DMS53 treated with DMSO at 0.1 percent for 48 hours (cell line): ENCODE measurements around the gene GRB10.

Experiments used
- DNase-seq: peaks from one replicate; lab custom pipeline; 2025; ENCODE audit not compliant: unreplicated experiment; lab: John Stamatoyannopoulos, UW

Gene GRB10

GRCh38 chr7:50721661-50722259 is 60.9 kb downstream of the GRB10 start:
- no peak for DNase-seq

- no peak for DNase-seq
Measured at GRCh38 chr7:50721160-50721559, 61.5 kb downstream of the GRB10 start.

GRCh38 chr7:50720295-50720694 is 62.4 kb downstream of the GRB10 start:
- DNase-seq = no peak

GRCh38 chr7:50718876-50719275 is 63.8 kb downstream of the GRB10 start:
- DNase-seq = peak; percentile 40

- peak; percentile 13 for DNase-seq
Measured at GRCh38 chr7:50718311-50718710, 64.4 kb downstream of the GRB10 start.

- DNase-seq = no peak
Measured at GRCh38 chr7:50717181-50717580, 65.5 kb downstream of the GRB10 start.

- DNase-seq = no peak
Measured at GRCh38 chr7:50714857-50715256, 67.8 kb downstream of the GRB10 start.

- DNase-seq = no peak
Measured at GRCh38 chr7:50713123-50713965, 69.4 kb downstream of the GRB10 start.

GRCh38 chr7:50712252-50713122 is 70.2 kb downstream of the GRB10 start:
- no peak for DNase-seq

GRCh38 chr7:50711271-50712175 is 71.2 kb downstream of the GRB10 start:
- no peak for DNase-seq

- DNase-seq = no peak
Measured at GRCh38 chr7:50710441-50711154, 72.1 kb downstream of the GRB10 start.

- DNase-seq = no peak
Measured at GRCh38 chr7:50709151-50709550, 73.5 kb downstream of the GRB10 start.

GRCh38 chr7:50707236-50708006 is 75.3 kb downstream of the GRB10 start:
- DNase-seq = no peak

- no peak for DNase-seq
Measured at GRCh38 chr7:50706469-50706937, 76.2 kb downstream of the GRB10 start.

- no peak for DNase-seq
Measured at GRCh38 chr7:50704844-50705243, 77.9 kb downstream of the GRB10 start.

- no peak for DNase-seq
Measured at GRCh38 chr7:50703654-50704053, 79.0 kb downstream of the GRB10 start.

GRCh38 chr7:50699143-50699542 is 83.6 kb downstream of the GRB10 start:
- no peak for DNase-seq

- DNase-seq = no peak
Measured at GRCh38 chr7:50697748-50698147, 84.9 kb downstream of the GRB10 start.
